HG03520 (cell line): ENCODE data around the gene MELTF.

Experiments
- ATAC-seq: cut with Tn5 transposase; IDR thresholded peaks from one replicate; pipeline ENCODE4 v1.9.1; 2021; ENCODE audit warnings: mild to moderate bottlenecking, moderate library complexity; ENCODE audit not compliant: unreplicated experiment

Gene MELTF

GRCh38 chr3:197010556-197011351, 18.9 kb downstream of the MELTF start:
- no peak for ATAC-seq

DNA sequence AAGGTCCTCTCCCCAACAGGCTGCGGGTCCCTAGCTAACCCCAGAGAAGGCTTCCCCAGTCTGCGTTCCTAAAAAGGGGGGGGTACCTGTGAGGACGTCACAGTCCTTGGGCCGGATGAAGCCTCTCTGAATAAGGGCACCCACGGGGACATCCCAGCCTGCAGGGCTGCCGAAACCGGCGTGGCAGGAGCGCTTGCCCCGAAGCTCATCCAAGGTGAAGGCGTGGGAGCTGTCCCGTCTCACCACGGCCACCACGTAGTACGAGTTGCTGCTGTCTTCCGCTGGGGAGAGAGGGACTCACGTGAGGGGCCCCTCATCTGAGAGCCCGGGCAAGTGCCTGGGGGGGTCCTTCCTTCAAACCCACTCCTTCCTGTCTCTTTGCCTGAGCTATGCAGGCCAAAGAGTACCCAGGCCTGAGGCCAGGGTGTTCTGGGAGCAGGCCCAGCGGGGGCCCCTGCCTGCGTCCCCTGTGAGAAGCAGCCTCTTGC, 20.0 kb downstream of the MELTF start:
- no peak for ATAC-seq

- ATAC-seq = no peak
Observed at GRCh38 chr3:197008436-197009209, 21.0 kb downstream of the MELTF start.

GRCh38 chr3:197007953-197008352, 21.7 kb downstream of the MELTF start:
- ATAC-seq = no peak

DNA sequence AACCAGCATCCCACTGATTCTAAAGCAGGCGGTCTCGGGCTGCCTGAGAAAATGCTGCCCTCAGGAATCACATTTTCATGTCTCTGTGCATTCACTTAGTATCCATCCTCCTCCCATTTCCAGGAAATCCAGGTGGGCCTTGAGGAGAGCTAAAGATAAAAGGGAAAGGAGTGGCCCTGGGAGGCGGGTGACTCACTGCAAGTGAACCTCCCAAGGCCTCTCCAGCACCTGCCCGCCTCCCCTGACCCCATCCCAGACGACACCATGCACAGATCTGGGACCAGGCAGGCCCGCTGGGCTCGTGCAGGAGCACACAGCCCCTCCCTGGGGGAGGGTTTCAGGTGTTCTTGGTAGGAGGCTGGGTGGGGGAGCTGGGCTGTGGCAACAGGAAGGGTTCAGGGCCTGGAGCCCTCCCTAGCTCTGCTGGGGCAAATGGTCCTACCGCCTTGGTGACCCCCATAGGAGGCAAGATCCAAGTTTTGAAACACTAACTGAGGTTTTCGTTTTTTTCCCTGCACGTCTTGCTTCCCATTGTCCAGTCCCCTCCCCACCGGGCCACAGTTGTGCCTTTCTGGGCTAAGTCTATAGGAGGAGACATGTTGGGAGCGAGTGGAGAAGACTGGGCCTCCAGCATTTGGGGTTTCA, 22.2 kb downstream of the MELTF start:
- ATAC-seq = no peak

DNA sequence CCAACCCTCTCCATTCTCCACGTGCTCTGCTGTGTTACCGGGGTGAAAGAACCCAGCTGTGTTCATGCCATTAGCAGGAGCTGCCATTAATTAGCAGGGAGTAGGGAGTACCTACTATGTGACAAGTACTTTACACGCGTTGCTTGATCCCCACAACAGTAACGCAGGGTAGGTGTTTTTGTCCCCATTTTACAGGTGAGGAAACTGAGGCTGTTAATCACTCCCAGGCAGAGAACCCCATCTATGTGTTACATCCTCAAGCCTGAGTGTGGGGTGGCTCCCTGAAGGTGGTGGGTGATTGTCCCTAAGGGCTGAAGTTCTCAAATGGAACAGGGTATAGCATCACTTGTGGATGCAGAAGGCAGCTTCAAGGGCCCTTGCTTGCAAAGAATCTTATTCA, 22.8 kb downstream of the MELTF start:
- ATAC-seq = no peak

GRCh38 chr3:197006446-197006845, 23.2 kb downstream of the MELTF start:
- ATAC-seq = no peak

DNA sequence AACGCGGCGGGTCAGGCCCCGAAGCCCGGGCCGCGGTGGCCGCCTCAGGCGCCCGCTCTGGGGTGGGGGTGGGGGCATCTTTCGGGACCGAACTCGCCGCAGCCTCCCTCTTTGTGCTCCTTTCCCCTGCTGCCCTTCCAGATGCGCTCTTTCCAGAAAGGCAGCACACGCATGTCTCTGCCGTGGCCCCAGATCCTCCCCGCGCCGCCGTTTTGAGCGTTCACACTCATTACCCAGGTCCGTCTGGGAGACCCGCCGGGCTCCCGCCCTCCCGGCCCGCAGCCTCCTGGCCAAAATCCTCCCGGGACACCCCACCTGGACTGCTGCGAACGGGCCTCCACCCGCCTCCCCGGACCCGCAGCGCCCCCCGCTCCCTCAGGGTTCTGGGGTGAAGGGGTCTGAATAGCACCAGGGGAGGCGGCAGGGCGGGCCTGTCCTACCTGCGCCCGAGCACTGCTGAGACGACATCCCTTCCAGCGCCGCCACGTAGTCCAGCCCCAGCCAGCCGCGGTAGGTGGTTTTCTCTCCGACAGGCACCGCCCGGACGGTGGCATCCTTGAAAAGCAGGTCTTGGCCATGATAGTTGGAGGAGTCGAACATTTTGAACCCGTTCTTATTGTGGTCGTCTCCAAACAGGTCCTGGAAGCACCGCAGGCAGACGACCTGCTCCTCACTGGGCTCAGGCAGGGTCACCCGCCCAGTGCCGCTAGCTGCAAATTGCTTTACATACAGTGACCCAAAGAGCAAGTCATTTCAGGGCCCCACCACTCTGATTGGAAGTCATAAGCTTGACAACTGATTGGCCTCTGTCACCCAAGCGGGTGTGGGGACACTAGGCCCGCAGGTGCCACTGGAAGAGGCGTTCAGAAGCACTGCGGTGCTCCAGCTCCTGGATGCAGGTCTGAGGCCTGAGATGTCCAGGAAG, 25.9 kb downstream of the MELTF start:
- peak; percentile 16 for ATAC-seq

DNA sequence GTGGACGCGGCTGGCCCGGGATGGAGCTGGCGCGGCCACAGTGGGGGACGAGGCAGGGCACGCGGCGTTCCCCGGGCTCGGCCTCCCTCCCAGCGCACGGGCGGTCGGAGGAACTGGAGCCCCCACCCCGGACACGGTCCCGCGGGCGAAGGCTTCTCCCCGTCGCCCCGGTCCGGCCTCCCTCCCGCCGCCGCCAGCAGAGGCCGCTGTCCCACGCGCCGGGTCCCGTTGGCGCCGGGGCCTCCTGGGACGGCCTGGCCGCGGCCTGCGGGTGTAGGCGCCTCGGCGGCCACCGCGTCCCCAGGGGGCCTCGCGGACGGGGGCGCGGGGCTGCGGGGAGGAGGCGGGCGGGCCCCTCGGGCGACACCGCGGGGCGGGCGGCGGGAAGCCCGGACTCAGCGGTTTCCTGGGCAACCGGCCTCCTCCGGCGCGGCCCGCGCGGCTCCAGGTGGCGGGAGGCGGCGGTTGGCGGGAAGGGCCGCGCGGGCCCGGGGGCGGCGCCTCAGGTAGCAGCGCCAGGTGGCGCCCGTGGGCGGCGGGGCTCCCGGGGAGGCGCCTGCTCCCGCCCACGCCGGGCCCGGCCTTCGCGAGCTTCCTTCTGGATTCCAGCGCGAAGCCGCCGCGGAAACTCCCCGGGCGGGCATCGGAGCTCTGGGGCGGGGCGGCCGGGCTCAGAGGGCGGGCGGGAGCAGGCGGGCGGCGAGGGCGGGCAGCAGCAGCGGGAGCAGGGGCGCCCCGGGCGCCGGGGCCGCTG, 26.7 kb downstream of the MELTF start:
- ATAC-seq = peak; percentile 69

DNA sequence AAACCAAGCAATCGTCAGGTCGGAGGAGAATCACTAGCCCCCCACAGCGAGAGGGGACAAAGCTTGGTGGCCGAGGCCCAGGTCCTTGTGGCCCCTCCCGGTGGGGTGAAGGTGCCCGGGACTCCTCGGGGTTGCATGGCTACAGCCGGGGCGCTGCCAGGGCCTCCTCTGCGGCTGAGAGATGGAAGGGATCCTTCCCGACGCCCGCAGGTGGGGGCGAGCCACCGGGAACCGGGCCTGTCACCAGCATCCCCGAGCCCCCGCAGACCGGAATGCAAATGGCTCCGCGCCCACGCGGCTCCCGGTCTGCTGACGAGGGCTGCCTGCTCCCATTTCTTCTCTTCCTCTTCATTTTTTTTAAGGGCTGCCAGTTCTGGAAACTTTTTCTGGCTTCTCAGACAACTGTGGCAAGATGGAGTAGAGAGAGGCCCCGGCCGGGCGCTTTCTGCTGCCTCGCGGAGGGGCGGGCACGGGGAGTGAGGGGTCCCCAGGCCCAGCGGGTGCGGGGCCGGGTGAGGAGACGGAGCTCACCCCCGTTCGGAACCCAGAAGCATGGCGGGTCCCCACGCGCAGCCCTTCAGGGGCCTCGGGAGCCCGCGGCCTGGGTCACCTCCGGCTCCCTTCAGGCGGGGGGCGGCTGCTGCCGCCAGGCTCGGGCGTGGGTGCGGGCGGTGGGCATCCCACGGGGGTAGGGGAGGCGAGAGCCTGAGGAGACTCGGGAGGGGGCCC, 27.5 kb downstream of the MELTF start:
- ATAC-seq = no peak

GRCh38 chr3:197001106-197001971, 28.3 kb downstream of the MELTF start:
- ATAC-seq = no peak

DNA sequence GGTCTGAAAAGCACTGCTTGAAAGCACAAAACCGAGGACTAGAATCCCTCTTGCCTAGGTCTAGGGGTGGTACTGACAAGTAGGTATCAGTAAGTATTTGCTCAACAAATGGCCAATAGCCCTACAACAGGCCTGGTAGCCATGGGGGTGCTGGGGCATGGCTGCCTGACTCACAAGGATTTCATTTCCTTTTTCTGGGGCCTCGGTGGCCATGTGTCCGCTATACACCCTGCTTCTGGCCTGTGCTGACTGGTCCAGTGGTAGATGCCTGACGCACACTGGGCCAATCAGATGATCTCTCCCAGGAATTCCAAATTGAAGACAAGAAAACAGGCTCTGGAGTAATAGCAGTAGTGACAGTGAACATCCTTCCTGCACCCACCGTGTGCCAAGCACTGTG, 29.4 kb downstream of the MELTF start:
- no peak for ATAC-seq

- ATAC-seq = no peak
Observed at GRCh38 chr3:196998966-196999760, 30.5 kb downstream of the MELTF start.

GRCh38 chr3:196997311-196997710, 32.3 kb downstream of the MELTF start:
- no peak for ATAC-seq

DNA sequence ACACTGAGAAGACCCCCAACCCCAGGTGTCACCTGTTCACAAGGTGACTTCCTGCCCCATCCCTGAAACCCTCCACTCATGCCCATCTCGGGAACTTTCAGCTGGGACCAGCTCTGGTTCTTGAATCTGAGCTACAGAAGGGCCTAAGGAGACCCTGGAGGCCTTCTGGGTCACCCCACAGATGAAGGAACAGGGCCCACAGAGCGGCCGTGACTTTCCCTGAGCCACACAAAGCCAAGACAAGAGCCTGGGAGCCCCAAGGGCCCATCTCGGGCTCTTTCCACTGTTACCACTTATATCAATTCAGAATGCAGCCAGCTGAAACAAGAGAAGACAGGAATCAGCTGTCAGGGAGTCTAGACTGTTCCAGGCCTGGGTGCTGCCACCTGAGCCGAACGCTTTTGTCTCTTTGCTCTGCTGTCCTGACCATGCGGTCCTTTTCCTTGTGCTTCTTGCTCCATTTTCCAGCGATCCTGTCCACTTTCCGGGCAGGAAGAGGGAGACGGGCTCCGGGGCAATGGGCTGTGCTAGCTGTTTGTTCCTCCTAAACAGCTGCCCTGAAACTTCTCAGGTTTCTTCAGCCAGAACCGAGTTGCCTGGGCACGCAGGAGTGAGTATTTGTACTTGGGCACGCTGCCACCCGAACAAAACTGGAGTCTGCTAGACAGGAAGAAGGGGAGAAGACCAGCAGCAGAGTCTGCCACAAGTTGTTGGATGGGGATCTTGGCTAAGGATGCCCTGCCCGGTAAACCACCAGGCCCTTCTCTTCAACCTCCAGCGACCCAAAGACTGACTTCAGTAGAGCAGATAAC, 33.0 kb downstream of the MELTF start:
- ATAC-seq = no peak

DNA sequence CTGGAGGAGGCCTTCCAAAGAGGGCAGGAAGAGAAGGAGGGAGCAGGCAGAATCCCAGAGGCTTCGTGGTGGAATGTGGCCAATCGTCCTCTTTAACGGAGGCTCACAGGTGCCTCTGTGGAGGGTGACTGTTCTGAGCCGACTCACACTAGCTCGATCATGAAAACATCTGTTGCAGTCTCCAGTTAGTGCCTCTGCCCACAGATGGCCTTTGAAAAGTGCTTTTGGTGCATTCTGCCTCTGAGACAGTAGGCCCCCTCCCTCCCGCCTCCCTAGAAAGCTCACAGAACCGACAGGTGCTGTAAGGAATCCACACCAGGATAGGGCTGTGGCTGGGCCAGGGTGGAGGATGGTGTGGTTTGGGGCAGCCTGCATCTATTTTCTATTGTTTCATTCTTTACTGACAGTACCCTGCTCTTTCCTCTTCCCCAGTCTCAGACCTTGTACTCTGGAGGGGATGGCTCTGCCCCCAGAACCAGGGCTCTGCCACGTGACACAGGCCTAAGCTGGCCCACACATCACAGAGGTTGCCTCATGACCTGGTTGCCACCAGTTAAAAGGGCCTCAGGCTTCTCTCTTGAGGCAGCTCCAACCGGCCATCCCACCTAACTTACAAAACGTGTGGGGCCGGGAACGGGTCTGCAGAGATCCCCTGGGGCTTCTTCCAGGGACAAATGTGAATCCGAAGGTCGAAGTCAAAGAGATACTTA, 33.8 kb downstream of the MELTF start:
- ATAC-seq = no peak
